H1 (cell line): Measurements from ENCODE around the gene AVL9. TPM values are rescaled to one million over a fixed set of nuclear protein-coding genes. Genes with fewer than 3 reads are reported as not detected.

Source experiments
- CTCF ChIA-PET: fragments of 300-600 bp; sonication (Branson Sonifier 250); formaldehyde crosslinking; loops from one replicate; lab custom pipeline; 2021; ENCODE audit not compliant: partially characterized antibody; lab: Charles Lee
- POLR2A ChIA-PET: fragments of 300-600 bp; sonication (Branson Sonifier 250); formaldehyde crosslinking; loops from one replicate; lab custom pipeline; 2021; ENCODE audit warnings: inconsistent platforms; ENCODE audit not compliant: partially characterized antibody; lab: Charles Lee
- DNase-seq, 2 experiments: peaks; one replicate each; pipeline versions ENCODE4 v3.0.0 to v3.0.0-alpha.2; 2010 to 2022; ENCODE audit warnings: low spot score in 2 of 2, low read depth in 1 of 2, mixed read lengths in 1 of 2
- FAIRE-seq: peaks from 2 replicates; lab custom pipeline; 2011; peaks lifted over from hg19 to GRCh38; lab: Jason Lieb, UNC
- H2AFZ ChIP-seq: 2 replicates; pipeline ENCODE4 v1.8.1; 2012; ENCODE audit warnings: low read length, inconsistent platforms
- H2AK5ac ChIP-seq: 2 replicates; pipeline ENCODE4 v1.6.1; 2013; ENCODE audit warnings: low read depth, low read length
- H2BK120ac ChIP-seq: replicated peaks from 2 replicates; pipeline ENCODE3; 2013; ENCODE audit warnings: low read depth, low read length, inconsistent platforms
- H2BK12ac ChIP-seq: 2 replicates; pipeline ENCODE4 v1.6.1; 2013; ENCODE audit warnings: low read depth, low read length
- H2BK15ac ChIP-seq: 2 replicates; pipeline ENCODE4 v1.6.1; 2013; ENCODE audit warnings: low read length
- H2BK20ac ChIP-seq: 2 replicates; pipeline ENCODE4 v1.6.1; 2013; ENCODE audit warnings: low read length
- H2BK5ac ChIP-seq: 2 replicates; pipeline ENCODE4 v1.6.1; 2013; ENCODE audit warnings: low read depth, low read length
- H3K14ac ChIP-seq: 2 replicates; pipeline ENCODE4 v1.6.1; 2013; ENCODE audit warnings: inconsistent platforms; ENCODE audit not compliant: insufficient read length
- H3K18ac ChIP-seq: 2 replicates; pipeline ENCODE4 v1.6.1; 2013; ENCODE audit warnings: low read length; ENCODE audit errors: extremely low read depth
- H3K23ac ChIP-seq: 2 replicates; pipeline ENCODE4 v1.6.1; 2013; ENCODE audit warnings: inconsistent platforms; ENCODE audit not compliant: insufficient read length
- H3K23me2 ChIP-seq: 2 replicates; pipeline ENCODE4 v1.6.1; 2013; ENCODE audit warnings: low read depth, low read length
- H3K27ac ChIP-seq: 2 replicates; pipeline ENCODE4 v1.6.1; 2011; ENCODE audit warnings: low read depth, low read length, inconsistent platforms
- H3K27me3 ChIP-seq, 4 experiments: replicated peaks in 1 of 4; 1 replicate in 1 of 4; 2 replicates in 3 of 4; pipeline versions ENCODE4 v1.6.1 to v1.8.1; 2011 to 2013; ENCODE audit warnings: low read length in 3 of 4, mild to moderate bottlenecking in 3 of 4, inconsistent platforms in 2 of 4, mixed read lengths in 2 of 4, moderate library complexity in 1 of 4; ENCODE audit not compliant: control insufficient read depth in 3 of 4, insufficient read depth in 3 of 4; ENCODE audit errors: extremely low read depth in 1 of 4
- H3K36me3 ChIP-seq, 4 experiments: 2 replicates each; pipeline versions ENCODE4 v1.6.1 to v1.8.1; 2011 to 2013; ENCODE audit warnings: mild to moderate bottlenecking in 4 of 4, low read length in 3 of 4, moderate library complexity in 2 of 4, control low read depth in 1 of 4, inconsistent platforms in 1 of 4; ENCODE audit not compliant: insufficient read depth in 4 of 4, control insufficient read depth in 2 of 4
- H3K4ac ChIP-seq: replicated peaks from 2 replicates; pipeline ENCODE3; 2013; ENCODE audit warnings: low read length, low read depth, mixed read lengths, inconsistent platforms; ENCODE audit not compliant: insufficient read length
- H3K4me1 ChIP-seq, 4 experiments: replicated peaks in 1 of 4; 1 replicate in 1 of 4; 2 replicates in 3 of 4; pipeline versions ENCODE4 v1.6.1 to v1.8.1; 2011 to 2013; ENCODE audit warnings: low read length in 3 of 4, inconsistent platforms in 2 of 4, mixed read lengths in 1 of 4; ENCODE audit not compliant: insufficient read depth in 4 of 4, control insufficient read depth in 3 of 4
- H3K4me2 ChIP-seq, 2 experiments: 2 replicates each; pipeline versions ENCODE4 v1.6.1 to v1.8.1; 2011 to 2013; ENCODE audit warnings: low read depth in 2 of 2, low read length in 2 of 2, control low read depth in 1 of 2, inconsistent platforms in 1 of 2, mild to moderate bottlenecking in 1 of 2; ENCODE audit not compliant: insufficient read depth in 1 of 2
- H3K4me3 ChIP-seq, 4 experiments: fragments of 200-600, 300-600 bp in 1 of 4; sonication (generic), shearing (Covaris generic), sonication (Bioruptor Twin) in 1 of 4; 2 replicates each; pipeline versions ENCODE4 v1.5.1 to v1.8.1; 2011 to 2016; ENCODE audit warnings: low read length in 4 of 4, low read depth in 3 of 4, control low read depth in 2 of 4, inconsistent platforms in 2 of 4, mild to moderate bottlenecking in 2 of 4, mixed read lengths in 1 of 4, moderate library complexity in 1 of 4; ENCODE audit not compliant: insufficient read depth in 2 of 4; ENCODE audit errors: extremely low read depth in 1 of 4
- H3K56ac ChIP-seq: replicated peaks from 2 replicates; pipeline ENCODE3; 2013; ENCODE audit warnings: low read depth, mild to moderate bottlenecking, mixed read lengths, low read length, inconsistent platforms; ENCODE audit not compliant: insufficient read length
- H3K79me1 ChIP-seq: 2 replicates; pipeline ENCODE4 v1.6.1; 2013; ENCODE audit warnings: low read depth, low read length, control low read depth
- H3K79me2 ChIP-seq, 2 experiments: 2 replicates each; pipeline versions ENCODE4 v1.6.1 to v1.8.1; 2012 to 2013; ENCODE audit warnings: low read length in 2 of 2, mild to moderate bottlenecking in 2 of 2, inconsistent platforms in 1 of 2; ENCODE audit not compliant: insufficient read depth in 2 of 2, control insufficient read depth in 1 of 2
- H3K9ac ChIP-seq, 4 experiments: replicated peaks in 1 of 4; 1 replicate in 1 of 4; 2 replicates in 3 of 4; pipeline versions ENCODE4 v1.6.1 to v1.8.1; 2011 to 2013; ENCODE audit warnings: low read depth in 3 of 4, low read length in 3 of 4, control low read depth in 2 of 4, mild to moderate bottlenecking in 2 of 4, moderate library complexity in 2 of 4, inconsistent platforms in 1 of 4; ENCODE audit errors: extremely low read depth in 1 of 4
- H3K9me3 ChIP-seq, 2 experiments: 2 replicates each; pipeline versions ENCODE4 v1.6.1 to v1.8.1; 2012 to 2013; ENCODE audit warnings: mild to moderate bottlenecking in 2 of 2, moderate library complexity in 2 of 2, control low read depth in 1 of 2, inconsistent platforms in 1 of 2, low read depth in 1 of 2, low read length in 1 of 2, mixed read lengths in 1 of 2; ENCODE audit not compliant: insufficient read depth in 2 of 2
- H4K20me1 ChIP-seq, 2 experiments: replicated peaks in 1 of 2; 2 replicates each; pipeline versions ENCODE3 to v1.8.1; 2011 to 2013; ENCODE audit warnings: inconsistent platforms in 2 of 2, low read length in 2 of 2, mild to moderate bottlenecking in 1 of 2; ENCODE audit not compliant: insufficient read depth in 2 of 2, control insufficient read depth in 1 of 2
- H4K5ac ChIP-seq: 2 replicates; pipeline ENCODE4 v1.6.1; 2013; ENCODE audit warnings: low read length, low read depth, mixed read lengths, inconsistent platforms; ENCODE audit not compliant: insufficient read length
- H4K8ac ChIP-seq: 2 replicates; pipeline ENCODE4 v1.8.0; 2013; ENCODE audit warnings: mild to moderate bottlenecking, moderate library complexity, low read length, inconsistent platforms; ENCODE audit not compliant: insufficient read depth; ENCODE audit errors: extremely low read depth
- H4K91ac ChIP-seq: replicated peaks from 2 replicates; pipeline ENCODE3; 2013; ENCODE audit warnings: low read length, mixed read lengths, inconsistent platforms; ENCODE audit not compliant: insufficient read length
- TAF1 ChIP-seq: IDR thresholded peaks from 2 replicates; pipeline ENCODE4 v1.6.1; 2011; ENCODE audit warnings: mild to moderate bottlenecking, low read depth, low read length
- TEAD4 ChIP-seq: IDR thresholded peaks from 2 replicates; pipeline ENCODE4 v1.6.1; 2012; ENCODE audit warnings: low read depth, low read length, inconsistent platforms, mixed read lengths
- WGBS, 2 experiments: shearing (Covaris generic) in 1 of 2; methylation state at CpG; one replicate each; pipeline versions ENCODE4 v1.1.6 to v1.1.7; 2013 to 2015; ENCODE audit warnings: low lambda C conversion rate in 2 of 2, mixed read lengths in 2 of 2, inconsistent platforms in 1 of 2, low coverage in 1 of 2, missing lambda C conversion rate in 1 of 2; ENCODE audit not compliant: insufficient replicate concordance in 2 of 2, insufficient coverage in 1 of 2, insufficient read length in 1 of 2; ENCODE audit errors: extremely low coverage in 1 of 2, missing lambda C conversion rate in 1 of 2; 5-methylcytosine and 5-hydroxymethylcytosine counted together
- polyA plus RNA-seq, 7 experiments: library from polyadenylated mRNA; depleted of rRNA in 3 of 7; stranded (reverse) in 5 of 7; unstranded in 2 of 7; fragments of >200 nt in 5 of 7; fragments of 200-250 nt in 2 of 7; gene quantifications; 1 replicate in 5 of 7; 2 replicates in 1 of 7; 4 replicates in 1 of 7; pipeline versions ENCODE4 v1.2.1 to v1.2.3, GENCODE V29; 2011 to 2013; ENCODE audit warnings: missing spikeins in 2 of 7, mixed read lengths in 2 of 7
- total RNA-seq: library from RNA; stranded (reverse); fragmentation: NEBNext Ultra II Directional; extraction: Animal tissue kit (Norgen Biotek cat#: 25700); gene quantifications from 2 replicates; pipeline ENCODE4 v1.2.1, GENCODE V29; 2021

The AVL9 gene
- total and polyA plus RNA-seq, 2 of the 8 experiments (the other 6 are each of a cell fraction or from before 2014, with no cell fraction given) = 15.5 to 42.1 TPM

DNA sequence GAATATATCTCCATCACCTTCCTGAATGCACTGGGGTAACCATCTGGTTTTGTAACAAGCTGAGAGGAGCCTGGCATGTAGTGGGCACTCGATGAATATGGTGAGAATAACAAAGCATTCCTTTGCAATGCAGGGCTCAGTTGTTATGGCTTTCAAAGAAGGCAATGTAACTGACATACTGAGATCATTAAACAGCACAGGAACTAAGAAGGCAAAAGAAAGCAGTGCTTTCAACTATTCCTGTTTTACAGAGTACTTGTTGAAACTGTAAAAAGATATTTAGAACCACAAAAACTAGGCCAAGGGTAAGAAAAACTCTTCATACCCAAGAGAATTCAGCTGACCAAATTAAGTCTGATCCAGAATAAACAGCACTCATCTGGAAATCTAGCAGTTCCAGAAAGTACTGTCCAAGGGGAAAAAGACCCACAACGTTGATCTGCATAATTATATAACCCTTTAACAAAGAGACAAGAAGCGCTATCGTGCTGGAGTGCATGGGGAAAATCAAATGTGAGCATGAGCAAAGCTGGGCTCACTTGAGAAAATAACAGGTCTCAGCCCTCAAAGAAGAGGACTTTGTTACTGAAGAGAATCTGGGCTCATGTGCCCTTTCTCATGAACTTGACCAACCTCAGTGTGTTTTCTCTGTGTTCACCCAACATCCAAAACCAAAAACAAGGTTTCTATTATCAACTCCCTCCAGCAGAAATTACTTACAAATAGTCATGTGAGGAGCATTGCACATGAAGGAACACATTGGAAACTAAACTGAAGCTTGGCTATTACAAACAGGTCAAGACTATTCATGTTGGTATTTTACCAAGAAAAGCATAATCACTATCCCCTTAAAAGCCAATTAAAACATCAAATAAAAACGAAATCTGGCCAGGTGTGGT, 116.2 kb downstream of the AVL9 start:
- Histone ChIP-seq H3K27ac (peak overlapping the region; percentile 13; the same call in 1 of the 2 replicates), H4K5ac (no peak overlapping the region), H2AFZ (no peak overlapping the region), H3K4me3 (no peak overlapping the region), H2BK12ac (0 out of 2 replicates have a peak overlapping the region, but pooled peaks have one; percentile 78), H3K9ac (no peak overlapping the region), H2BK15ac (no peak overlapping the region), H3K4me2 (peak overlapping the region; percentile 2 to 18; a peak in 3 of 4 replicates), H3K9me3 (no peaks in the 10 kb centered on the region), H3K4ac (peak overlapping the region; percentile 57), H3K27me3 (no peaks in the 10 kb centered on the region), H3K23ac (no peak overlapping the region), H4K20me1 (no peaks in the 10 kb centered on the region), H3K23me2 (no peaks in the 10 kb centered on the region), H3K79me1 (no peaks in the 10 kb centered on the region), H2BK20ac (peak overlapping the region; percentile 37; the same call in 1 of the 2 replicates), H3K14ac (no peak overlapping the region), H3K4me1 (peaks cover 0 to 10% (median 6%) of the 10 kb centered on the region in 4 experiments; a peak in 5 of 7 replicates), H3K79me2 (no peaks in the 10 kb centered on the region), H3K36me3 (no peaks in the 10 kb centered on the region), H3K56ac (no peak overlapping the region), H4K8ac (no peak overlapping the region), H2BK5ac (peak overlapping the region; percentile 45; the same call in 1 of the 2 replicates), H2AK5ac (no peak overlapping the region), H2BK120ac (peak overlapping the region; percentile 78), H4K91ac (peak overlapping the region; percentile 10), H3K18ac (no peak overlapping the region)
- TF ChIP-seq TAF1 (no peak), TEAD4 (0 out of 2 replicates have a peak, but pooled peaks have one; percentile 30)
- WGBS, 2 experiments = 63% methylated on average over 5 of the region's 5 CpGs; no CpG with 5 or more reads in 1 of the 2 experiments
- FAIRE-seq (peak; percentile 52), DNase-seq (no peak)
- ChIA-PET CTCF (no interaction called here), POLR2A (no interaction called here)
